ENCODE data around the gene PIBF1. TPM values are rescaled to one million over a fixed set of nuclear protein-coding genes. Genes with fewer than 3 reads are reported as not detected.

PIBF1 gene
- total and polyA plus RNA-seq, 10 of the 15 experiments (the other 5 are each of a cell fraction or from before 2014, with no cell fraction given): 6.4 to 24.5 (median 11.1) TPM

DNA sequence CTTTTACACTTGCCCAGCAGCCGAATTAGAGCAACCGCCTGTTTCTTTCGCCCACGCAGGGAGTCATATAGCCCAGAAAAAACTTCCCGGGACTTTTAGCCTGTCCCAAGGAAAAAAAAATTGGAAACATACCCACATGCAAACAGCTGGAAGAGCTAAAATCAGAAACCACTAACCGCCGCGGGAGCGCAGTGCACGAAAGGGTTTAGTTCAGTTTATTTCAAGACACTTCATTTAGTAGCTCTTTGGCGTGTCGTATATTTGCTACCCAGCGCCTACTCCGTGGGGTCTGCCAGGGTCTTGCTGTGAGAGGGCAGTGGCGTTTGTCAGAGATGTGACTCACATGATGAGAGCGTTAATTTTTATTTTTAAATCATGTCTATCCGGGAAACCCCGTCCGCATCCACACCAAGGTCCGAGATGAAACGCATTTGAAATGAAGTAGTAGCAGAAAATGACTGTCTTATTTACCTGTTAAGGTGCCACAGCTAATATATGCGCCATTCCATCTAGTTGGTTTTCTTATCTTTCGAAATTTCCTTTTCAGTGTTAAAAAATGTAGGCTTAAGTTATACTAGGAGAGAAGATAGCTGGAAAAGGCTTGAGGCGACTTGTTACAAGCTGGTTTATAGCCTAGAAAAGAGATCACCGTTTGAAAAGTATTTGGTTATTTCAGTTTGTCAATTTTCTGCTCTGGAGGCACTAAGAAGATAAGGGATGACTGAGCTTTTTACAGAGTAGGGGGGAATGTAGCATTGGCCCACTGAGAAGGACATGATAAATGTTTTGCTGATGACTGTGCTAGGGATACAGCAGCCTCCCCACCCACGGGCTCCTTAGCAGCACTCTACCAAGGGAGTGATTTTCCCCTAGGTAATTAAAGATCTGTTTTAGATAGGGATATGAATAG lies 278.6 kb downstream of the PIBF1 start:
- FAIRE-seq (peak; percentile 65), ATAC-seq (no peak), DNase-seq (ENCODE audit: low read depth, low spot score) (no peak)
- Histone ChIP-seq H3K4me2 (ENCODE audit: control insufficient read depth, insufficient read depth) (peak overlapping the region; percentile 95), H2AFZ (ENCODE audit: control insufficient read depth, low read depth, low read length) (no peak overlapping the region), H3K9me3 (replicated peaks; ENCODE audit: control insufficient read depth, insufficient read depth, low read length) (no peaks in the 10 kb centered on the region), H3K79me2 (ENCODE audit: control insufficient read depth, insufficient read depth, low read length) (no peaks in the 10 kb centered on the region), H3K36me3 (ENCODE audit: control insufficient read depth in 2 of 2, insufficient read depth in 2 of 2, low read length in 1 of 2) (no peaks in the 10 kb centered on the region), H4K20me1 (ENCODE audit: control insufficient read depth, insufficient read depth) (no peaks in the 10 kb centered on the region), H3K4me3 (peak overlapping the region; percentile 66), H3K4me1 (ENCODE audit: control insufficient read depth, insufficient read depth, low read length) (peaks cover 3% of the 10 kb centered on the region; the same call in 1 of the 2 replicates), H3K27ac (ENCODE audit: control insufficient read depth, insufficient read depth) (no peak overlapping the region), H3K9ac (ENCODE audit: control insufficient read depth, insufficient read depth, low read length) (no peak overlapping the region), H3K27me3 (replicated peaks in 1 of 2; ENCODE audit: control insufficient read depth in 2 of 2, insufficient read depth in 2 of 2, low read length in 1 of 2) (peaks cover 0 to 4% of the 10 kb centered on the region in 2 experiments; a peak in 2 of 4 replicates)
- in situ Hi-C loops (cut with MboI) (no loop called here), intact Hi-C loops (cut with micrococcal nuclease; ENCODE audit: unreplicated experiment) (no loop called here)
- ChIA-PET RAD21 (ENCODE audit: unreplicated experiment) (interaction anchor here (0.6 to 1.0 kb wide), 2 partner anchors 11 to 213 kb away, joined by 3 read pairs; no protein-coding TSS in a partner anchor), CTCF (interaction anchor here (1.4 kb wide), 2 partner anchors 11 to 221 kb away, joined by 5 to 6 read pairs; no protein-coding TSS in a partner anchor), POLR2A (no interaction called here), SMC1A (ENCODE audit: uncharacterized antibody, unreplicated experiment) (interaction anchor here (0.6 to 1.0 kb wide), 3 partner anchors 9 to 559 kb away, joined by 3 read pairs; no protein-coding TSS in a partner anchor)
- WGBS (ENCODE audit: insufficient coverage, insufficient replicate concordance, low lambda C conversion rate, missing lambda C conversion rate): 36% methylated on average over 26 of the region's 26 CpGs
- no TSS peak for BruUV-seq (replicated peaks)
- TF ChIP-seq SIX5 (IDR thresholded peaks at IDR 0.05; ENCODE audit: low read depth, low read length, severe bottlenecking): no peak
- TF ChIP-seq ZBED1 (IDR thresholded peaks at IDR 0.05; ENCODE audit: borderline replicate concordance): no peak
- 0 out of 3 replicates have a peak, but pooled peaks of 1 of the 2 experiments have one; percentile 29 for TF ChIP-seq EGR1 (IDR thresholded peaks at IDR 0.05; ENCODE audit: borderline replicate concordance in 1 of 2, low read depth in 2 of 2, low read length in 2 of 2)
- TF ChIP-seq RUNX3 (IDR thresholded peaks at IDR 0.05; ENCODE audit: low read length): peak; percentile 37; the same call in 1 of the 2 replicates

DNA sequence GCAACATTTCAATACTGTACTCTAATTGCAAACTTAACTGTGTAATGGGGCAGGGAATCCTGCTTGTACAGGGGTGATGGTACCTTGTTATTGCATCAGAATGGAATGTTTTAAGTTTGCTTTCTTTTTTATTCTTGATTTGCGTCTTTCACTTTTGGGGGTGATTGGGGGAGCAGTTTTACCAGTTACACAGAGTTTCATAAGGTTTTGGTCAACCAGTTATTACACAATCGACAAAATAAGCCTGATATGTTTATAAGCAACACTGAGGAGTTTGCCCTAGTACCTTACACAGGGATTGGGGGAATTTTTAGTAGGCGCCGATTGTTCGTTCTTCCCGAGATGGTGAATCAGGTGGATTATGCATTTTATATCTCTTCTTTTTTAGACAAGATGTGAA lies 279.5 kb downstream of the PIBF1 start:
- ChIA-PET POLR2A (no interaction called here), SMC1A (ENCODE audit: uncharacterized antibody, unreplicated experiment) (no interaction called here), RAD21 (ENCODE audit: unreplicated experiment) (no interaction called here), CTCF (interaction anchor here (1.4 kb wide), 1 partner anchor 11 kb away, joined by 6 read pairs; no protein-coding TSS in a partner anchor)
- BruUV-seq (replicated peaks): no TSS peak
- no peaks in the 10 kb centered on the region for H3K9me3 ChIP-seq (replicated peaks; ENCODE audit: control insufficient read depth, insufficient read depth, low read length)
- H3K4me1 ChIP-seq (ENCODE audit: control insufficient read depth, insufficient read depth, low read length): peaks cover 3% of the 10 kb centered on the region; the same call in 1 of the 2 replicates
- intact Hi-C loops (cut with micrococcal nuclease; ENCODE audit: unreplicated experiment): no loop called here
- H3K27ac ChIP-seq (ENCODE audit: control insufficient read depth, insufficient read depth): no peak overlapping the region
- no peak overlapping the region for H3K4me2 ChIP-seq (ENCODE audit: control insufficient read depth, insufficient read depth)
- 89% methylated on average over 6 of the region's 6 CpGs for WGBS (ENCODE audit: insufficient coverage, insufficient replicate concordance, low lambda C conversion rate, missing lambda C conversion rate)
- DNase-seq (ENCODE audit: low read depth, low spot score) (no peak), FAIRE-seq (no peak), ATAC-seq (no peak)
- no peaks in the 10 kb centered on the region for H4K20me1 ChIP-seq (ENCODE audit: control insufficient read depth, insufficient read depth)
- H3K4me3 ChIP-seq: no peak overlapping the region
- H3K27me3 ChIP-seq (replicated peaks in 1 of 2; ENCODE audit: control insufficient read depth in 2 of 2, insufficient read depth in 2 of 2, low read length in 1 of 2): peaks cover 0 to 4% of the 10 kb centered on the region in 2 experiments; a peak in 2 of 4 replicates
- H2AFZ ChIP-seq (ENCODE audit: control insufficient read depth, low read depth, low read length): no peak overlapping the region
- no peaks in the 10 kb centered on the region for H3K79me2 ChIP-seq (ENCODE audit: control insufficient read depth, insufficient read depth, low read length)
- H3K9ac ChIP-seq (ENCODE audit: control insufficient read depth, insufficient read depth, low read length): no peak overlapping the region
- H3K36me3 ChIP-seq (ENCODE audit: control insufficient read depth in 2 of 2, insufficient read depth in 2 of 2, low read length in 1 of 2): no peaks in the 10 kb centered on the region
- in situ Hi-C loops (cut with MboI): no loop called here
- TF ChIP-seq ZBED1 (IDR thresholded peaks at IDR 0.05; ENCODE audit: borderline replicate concordance) (no peak), HDAC6 (IDR thresholded peaks at IDR 0.05; ENCODE audit: unreplicated experiment) (no peak), TCF7 (IDR thresholded peaks at IDR 0.05; ENCODE audit: borderline replicate concordance) (no peak), KDM1A (IDR thresholded peaks at IDR 0.05; ENCODE audit: borderline replicate concordance) (no peak), NFYB (IDR thresholded peaks at IDR 0.05; ENCODE audit: insufficient read depth, low read depth, low read length) (no peak)
- TF ChIP-seq, protein P1, sequence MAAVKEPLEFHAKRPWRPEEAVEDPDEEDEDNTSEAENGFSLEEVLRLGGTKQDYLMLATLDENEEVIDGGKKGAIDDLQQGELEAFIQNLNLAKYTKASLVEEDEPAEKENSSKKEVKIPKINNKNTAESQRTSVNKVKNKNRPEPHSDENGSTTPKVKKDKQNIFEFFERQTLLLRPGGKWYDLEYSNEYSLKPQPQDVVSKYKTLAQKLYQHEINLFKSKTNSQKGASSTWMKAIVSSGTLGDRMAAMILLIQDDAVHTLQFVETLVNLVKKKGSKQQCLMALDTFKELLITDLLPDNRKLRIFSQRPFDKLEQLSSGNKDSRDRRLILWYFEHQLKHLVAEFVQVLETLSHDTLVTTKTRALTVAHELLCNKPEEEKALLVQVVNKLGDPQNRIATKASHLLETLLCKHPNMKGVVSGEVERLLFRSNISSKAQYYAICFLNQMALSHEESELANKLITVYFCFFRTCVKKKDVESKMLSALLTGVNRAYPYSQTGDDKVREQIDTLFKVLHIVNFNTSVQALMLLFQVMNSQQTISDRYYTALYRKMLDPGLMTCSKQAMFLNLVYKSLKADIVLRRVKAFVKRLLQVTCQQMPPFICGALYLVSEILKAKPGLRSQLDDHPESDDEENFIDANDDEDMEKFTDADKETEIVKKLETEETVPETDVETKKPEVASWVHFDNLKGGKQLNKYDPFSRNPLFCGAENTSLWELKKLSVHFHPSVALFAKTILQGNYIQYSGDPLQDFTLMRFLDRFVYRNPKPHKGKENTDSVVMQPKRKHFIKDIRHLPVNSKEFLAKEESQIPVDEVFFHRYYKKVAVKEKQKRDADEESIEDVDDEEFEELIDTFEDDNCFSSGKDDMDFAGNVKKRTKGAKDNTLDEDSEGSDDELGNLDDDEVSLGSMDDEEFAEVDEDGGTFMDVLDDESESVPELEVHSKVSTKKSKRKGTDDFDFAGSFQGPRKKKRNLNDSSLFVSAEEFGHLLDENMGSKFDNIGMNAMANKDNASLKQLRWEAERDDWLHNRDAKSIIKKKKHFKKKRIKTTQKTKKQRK (IDR thresholded peaks at IDR 0.05; ENCODE audit: low read depth, low read length): no peak
- TF ChIP-seq, protein P2, sequence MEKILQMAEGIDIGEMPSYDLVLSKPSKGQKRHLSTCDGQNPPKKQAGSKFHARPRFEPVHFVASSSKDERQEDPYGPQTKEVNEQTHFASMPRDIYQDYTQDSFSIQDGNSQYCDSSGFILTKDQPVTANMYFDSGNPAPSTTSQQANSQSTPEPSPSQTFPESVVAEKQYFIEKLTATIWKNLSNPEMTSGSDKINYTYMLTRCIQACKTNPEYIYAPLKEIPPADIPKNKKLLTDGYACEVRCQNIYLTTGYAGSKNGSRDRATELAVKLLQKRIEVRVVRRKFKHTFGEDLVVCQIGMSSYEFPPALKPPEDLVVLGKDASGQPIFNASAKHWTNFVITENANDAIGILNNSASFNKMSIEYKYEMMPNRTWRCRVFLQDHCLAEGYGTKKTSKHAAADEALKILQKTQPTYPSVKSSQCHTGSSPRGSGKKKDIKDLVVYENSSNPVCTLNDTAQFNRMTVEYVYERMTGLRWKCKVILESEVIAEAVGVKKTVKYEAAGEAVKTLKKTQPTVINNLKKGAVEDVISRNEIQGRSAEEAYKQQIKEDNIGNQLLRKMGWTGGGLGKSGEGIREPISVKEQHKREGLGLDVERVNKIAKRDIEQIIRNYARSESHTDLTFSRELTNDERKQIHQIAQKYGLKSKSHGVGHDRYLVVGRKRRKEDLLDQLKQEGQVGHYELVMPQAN (conservative IDR thresholded peaks at IDR 0.05): no peak

Data from GM12878 (cell line).